ENCODE measurements around the gene ANKS1B.

DNA sequence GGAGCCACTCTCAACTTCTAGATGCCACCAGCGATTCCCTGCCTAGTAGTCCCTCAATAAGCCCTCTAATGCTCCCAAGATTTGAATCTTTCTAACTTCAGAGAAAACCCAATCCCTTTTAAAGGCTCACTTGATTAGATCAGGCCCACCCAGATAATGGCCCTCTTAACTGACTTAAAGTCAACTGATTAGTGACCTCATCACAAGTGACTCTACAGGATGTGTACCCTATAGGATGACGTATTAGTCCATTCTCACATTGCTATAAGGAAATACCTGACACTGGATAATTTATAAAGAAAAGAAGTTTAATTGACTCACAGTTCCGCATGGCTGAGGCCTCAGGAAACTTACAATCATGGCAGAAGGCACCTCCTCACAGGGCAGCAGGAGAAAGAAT, 49.1 kb downstream of the ANKS1B start:
- TF ChIP-seq, protein P1, sequence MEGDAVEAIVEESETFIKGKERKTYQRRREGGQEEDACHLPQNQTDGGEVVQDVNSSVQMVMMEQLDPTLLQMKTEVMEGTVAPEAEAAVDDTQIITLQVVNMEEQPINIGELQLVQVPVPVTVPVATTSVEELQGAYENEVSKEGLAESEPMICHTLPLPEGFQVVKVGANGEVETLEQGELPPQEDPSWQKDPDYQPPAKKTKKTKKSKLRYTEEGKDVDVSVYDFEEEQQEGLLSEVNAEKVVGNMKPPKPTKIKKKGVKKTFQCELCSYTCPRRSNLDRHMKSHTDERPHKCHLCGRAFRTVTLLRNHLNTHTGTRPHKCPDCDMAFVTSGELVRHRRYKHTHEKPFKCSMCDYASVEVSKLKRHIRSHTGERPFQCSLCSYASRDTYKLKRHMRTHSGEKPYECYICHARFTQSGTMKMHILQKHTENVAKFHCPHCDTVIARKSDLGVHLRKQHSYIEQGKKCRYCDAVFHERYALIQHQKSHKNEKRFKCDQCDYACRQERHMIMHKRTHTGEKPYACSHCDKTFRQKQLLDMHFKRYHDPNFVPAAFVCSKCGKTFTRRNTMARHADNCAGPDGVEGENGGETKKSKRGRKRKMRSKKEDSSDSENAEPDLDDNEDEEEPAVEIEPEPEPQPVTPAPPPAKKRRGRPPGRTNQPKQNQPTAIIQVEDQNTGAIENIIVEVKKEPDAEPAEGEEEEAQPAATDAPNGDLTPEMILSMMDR (IDR thresholded peaks at IDR 0.05): no peak
- TF ChIP-seq E2F4 (CRISPR knock-in tag; IDR thresholded peaks at IDR 0.05; ENCODE audit: borderline replicate concordance, low read depth) (no peak), HMGXB4 (CRISPR knock-in tag; IDR thresholded peaks at IDR 0.05) (no peak), FOXP1 (CRISPR knock-in tag; IDR thresholded peaks at IDR 0.05; ENCODE audit: borderline replicate concordance) (no peak), E2F1 (CRISPR knock-in tag; IDR thresholded peaks at IDR 0.05) (no peak), CREB1 (CRISPR knock-in tag; IDR thresholded peaks at IDR 0.05) (no peak), ZNF671 (CRISPR knock-in tag; IDR thresholded peaks at IDR 0.05) (no peak), SP1 (CRISPR knock-in tag; conservative IDR thresholded peaks at IDR 0.05) (no peak)
- TF ChIP-seq, protein P2, sequence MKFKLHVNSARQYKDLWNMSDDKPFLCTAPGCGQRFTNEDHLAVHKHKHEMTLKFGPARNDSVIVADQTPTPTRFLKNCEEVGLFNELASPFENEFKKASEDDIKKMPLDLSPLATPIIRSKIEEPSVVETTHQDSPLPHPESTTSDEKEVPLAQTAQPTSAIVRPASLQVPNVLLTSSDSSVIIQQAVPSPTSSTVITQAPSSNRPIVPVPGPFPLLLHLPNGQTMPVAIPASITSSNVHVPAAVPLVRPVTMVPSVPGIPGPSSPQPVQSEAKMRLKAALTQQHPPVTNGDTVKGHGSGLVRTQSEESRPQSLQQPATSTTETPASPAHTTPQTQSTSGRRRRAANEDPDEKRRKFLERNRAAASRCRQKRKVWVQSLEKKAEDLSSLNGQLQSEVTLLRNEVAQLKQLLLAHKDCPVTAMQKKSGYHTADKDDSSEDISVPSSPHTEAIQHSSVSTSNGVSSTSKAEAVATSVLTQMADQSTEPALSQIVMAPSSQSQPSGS (CRISPR knock-in tag; IDR thresholded peaks at IDR 0.05; ENCODE audit: borderline replicate concordance, low read depth): no peak
- TF ChIP-seq, protein P3, sequence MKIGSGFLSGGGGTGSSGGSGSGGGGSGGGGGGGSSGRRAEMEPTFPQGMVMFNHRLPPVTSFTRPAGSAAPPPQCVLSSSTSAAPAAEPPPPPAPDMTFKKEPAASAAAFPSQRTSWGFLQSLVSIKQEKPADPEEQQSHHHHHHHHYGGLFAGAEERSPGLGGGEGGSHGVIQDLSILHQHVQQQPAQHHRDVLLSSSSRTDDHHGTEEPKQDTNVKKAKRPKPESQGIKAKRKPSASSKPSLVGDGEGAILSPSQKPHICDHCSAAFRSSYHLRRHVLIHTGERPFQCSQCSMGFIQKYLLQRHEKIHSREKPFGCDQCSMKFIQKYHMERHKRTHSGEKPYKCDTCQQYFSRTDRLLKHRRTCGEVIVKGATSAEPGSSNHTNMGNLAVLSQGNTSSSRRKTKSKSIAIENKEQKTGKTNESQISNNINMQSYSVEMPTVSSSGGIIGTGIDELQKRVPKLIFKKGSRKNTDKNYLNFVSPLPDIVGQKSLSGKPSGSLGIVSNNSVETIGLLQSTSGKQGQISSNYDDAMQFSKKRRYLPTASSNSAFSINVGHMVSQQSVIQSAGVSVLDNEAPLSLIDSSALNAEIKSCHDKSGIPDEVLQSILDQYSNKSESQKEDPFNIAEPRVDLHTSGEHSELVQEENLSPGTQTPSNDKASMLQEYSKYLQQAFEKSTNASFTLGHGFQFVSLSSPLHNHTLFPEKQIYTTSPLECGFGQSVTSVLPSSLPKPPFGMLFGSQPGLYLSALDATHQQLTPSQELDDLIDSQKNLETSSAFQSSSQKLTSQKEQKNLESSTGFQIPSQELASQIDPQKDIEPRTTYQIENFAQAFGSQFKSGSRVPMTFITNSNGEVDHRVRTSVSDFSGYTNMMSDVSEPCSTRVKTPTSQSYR (CRISPR knock-in tag; IDR thresholded peaks at IDR 0.05): no peak
